Natural killer cell treated with Interleukin-12 subunit alpha and Interleukin-12 subunit beta and Interleukin-15 and Interleukin-18, amount 100 ng/mL, for 72 hours (primary cell): ENCODE data around the gene SUPT5H. TPM values are rescaled to one million over a fixed set of nuclear protein-coding genes. Genes with fewer than 3 reads are reported as not detected.

ENCODE experiments used
- ATAC-seq, 2 donors: fragments of 150-1000 bp; cut with Tn5 transposase in 1 of 2; sonication (Bioruptor Pico), chemical (Tn5 transposase) in 1 of 2; 2 replicates each; pipeline ENCODE4 v1.10.0; 2021
- DNase-seq: peaks from one replicate; pipeline ENCODE4 v3.0.0; 2022; ENCODE audit warnings: low spot score
- H3K27ac Mint-ChIP-seq, 2 donors: 1 replicate in 1 of 2; 2 replicates in 1 of 2; pipeline ENCODE4 v1.8.0; 2022; ENCODE audit warnings: mixed read lengths in 2 of 2, mild to moderate bottlenecking in 1 of 2, moderate library complexity in 1 of 2
- H3K27me3 Mint-ChIP-seq, 2 donors: 1 replicate in 1 of 2; 2 replicates in 1 of 2; pipeline ENCODE4 v1.8.0; 2022; ENCODE audit warnings: mixed read lengths in 2 of 2
- H3K36me3 Mint-ChIP-seq: one replicate; pipeline ENCODE4 v1.8.0; 2022; ENCODE audit warnings: mixed read lengths
- H3K4me1 Mint-ChIP-seq, 2 donors: 1 replicate in 1 of 2; 2 replicates in 1 of 2; pipeline ENCODE4 v1.8.0; 2022; ENCODE audit warnings: low read depth in 2 of 2, mixed read lengths in 2 of 2, mild to moderate bottlenecking in 1 of 2
- H3K4me3 Mint-ChIP-seq: one replicate; pipeline ENCODE4 v1.8.0; 2022; ENCODE audit warnings: mixed read lengths
- H3K9me3 Mint-ChIP-seq: 2 replicates; pipeline ENCODE4 v1.8.0; 2022; ENCODE audit warnings: mixed read lengths
- total RNA-seq, 2 donors: library from RNA; stranded (reverse); gene quantifications; one replicate each; pipeline ENCODE4 v1.2.3, GENCODE V29; 2022

SUPT5H gene
- total RNA-seq, 2 donors from 2014 or later = 164 to 192 TPM

DNA sequence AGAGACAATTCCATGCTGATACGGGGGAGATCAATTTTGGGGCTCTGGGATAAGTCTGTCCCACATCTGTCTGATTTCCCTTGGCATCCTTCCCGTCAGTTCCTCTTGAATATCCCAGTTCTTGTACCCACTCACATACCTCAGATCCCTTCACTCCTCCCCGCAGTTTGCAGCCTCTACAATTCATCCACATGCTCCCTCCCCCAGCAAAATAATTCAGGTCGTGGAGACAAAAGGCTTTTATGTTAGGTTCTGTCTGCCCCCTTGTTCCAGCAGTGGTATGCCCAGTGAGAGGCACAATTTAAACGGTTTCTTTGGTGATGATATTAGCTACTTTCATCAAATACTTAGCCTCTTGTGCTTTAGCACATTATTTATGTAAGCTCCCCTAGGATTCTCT lies 19.2 kb upstream of the SUPT5H start:
- ATAC-seq (no peak), DNase-seq (no peak)
- Mint-ChIP-seq H3K27ac (no peak overlapping the region), H3K9me3 (no peaks in the 10 kb centered on the region), H3K27me3 (no peaks in the 10 kb centered on the region), H3K36me3 (no peaks in the 10 kb centered on the region), H3K4me3 (no peak overlapping the region), H3K4me1 (peaks cover 3 to 20% of the 10 kb centered on the region in 2 donors)

GRCh38 chr19:39427707-39428106 lies 17.7 kb upstream of the SUPT5H start:
- H3K27ac Mint-ChIP-seq = no peak overlapping the region
- DNase-seq = no peak
- no peaks in the 10 kb centered on the region for H3K27me3 Mint-ChIP-seq
- H3K36me3 Mint-ChIP-seq = no peaks in the 10 kb centered on the region
- no peak for ATAC-seq
- peaks cover 3 to 20% of the 10 kb centered on the region in 2 donors for H3K4me1 Mint-ChIP-seq
- no peak overlapping the region for H3K4me3 Mint-ChIP-seq
- no peaks in the 10 kb centered on the region for H3K9me3 Mint-ChIP-seq

GRCh38 chr19:39428283-39429112 lies 16.9 kb upstream of the SUPT5H start:
- Mint-ChIP-seq H3K36me3 (peaks cover 6% of the 10 kb centered on the region), H3K27me3 (no peaks in the 10 kb centered on the region), H3K4me3 (no peak overlapping the region), H3K9me3 (no peaks in the 10 kb centered on the region), H3K27ac (no peak overlapping the region), H3K4me1 (peaks cover 8 to 27% of the 10 kb centered on the region in 2 donors)
- ATAC-seq (no peak), DNase-seq (no peak)

DNA sequence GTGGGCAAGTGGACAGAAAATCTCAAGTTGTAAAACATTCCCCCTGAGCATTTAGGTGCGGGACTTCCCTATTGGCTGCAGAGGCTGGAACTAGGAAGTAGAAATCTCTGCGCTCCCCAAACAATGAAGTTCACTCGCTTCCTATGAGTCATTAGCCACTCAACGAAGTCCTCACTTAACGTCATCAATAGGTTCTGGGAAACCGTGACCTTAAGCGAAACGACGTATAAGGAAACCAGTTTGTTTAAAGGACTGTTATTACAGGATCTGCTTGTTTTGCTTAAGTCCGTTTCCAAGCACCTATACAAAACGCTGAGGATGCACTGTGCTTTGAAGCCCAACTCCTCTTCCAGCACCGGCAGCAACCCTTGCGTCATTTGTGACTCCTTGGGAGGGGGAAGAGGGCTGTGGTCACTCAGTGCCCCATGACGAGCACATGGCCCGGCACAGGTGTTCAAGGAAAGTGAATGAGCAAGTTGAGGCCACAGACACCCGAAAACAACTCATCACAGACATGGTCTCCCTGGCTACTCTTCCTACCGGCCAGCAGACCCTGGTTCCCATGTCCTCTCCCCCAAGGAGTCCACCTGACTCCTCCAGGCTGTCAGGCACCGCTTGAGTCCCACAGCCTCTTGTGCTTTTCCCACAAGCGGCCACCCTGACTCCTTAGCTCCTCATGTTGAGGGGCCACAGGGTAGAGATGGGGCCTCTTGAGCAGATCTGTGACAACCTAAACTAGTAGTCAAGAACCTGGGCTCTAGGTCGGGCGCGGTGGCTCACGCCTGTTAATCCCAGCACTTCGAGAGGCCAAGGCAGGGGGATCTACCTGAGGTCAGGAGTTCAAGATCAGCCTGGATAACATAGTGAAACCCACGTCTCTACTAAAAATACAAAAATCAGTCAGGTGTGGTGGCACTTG lies 14.4 kb upstream of the SUPT5H start:
- no peaks in the 10 kb centered on the region for H3K9me3 Mint-ChIP-seq
- peaks cover 20 to 40% of the 10 kb centered on the region in 2 donors for H3K4me1 Mint-ChIP-seq
- H3K4me3 Mint-ChIP-seq = peak overlapping the region; percentile 58
- DNase-seq = no peak
- peaks cover 20% of the 10 kb centered on the region for H3K36me3 Mint-ChIP-seq
- H3K27ac Mint-ChIP-seq = peak overlapping the region in 1 of 2 donors; percentile 99
- no peaks in the 10 kb centered on the region for H3K27me3 Mint-ChIP-seq
- peak; percentile 64 to 80 for ATAC-seq

DNA sequence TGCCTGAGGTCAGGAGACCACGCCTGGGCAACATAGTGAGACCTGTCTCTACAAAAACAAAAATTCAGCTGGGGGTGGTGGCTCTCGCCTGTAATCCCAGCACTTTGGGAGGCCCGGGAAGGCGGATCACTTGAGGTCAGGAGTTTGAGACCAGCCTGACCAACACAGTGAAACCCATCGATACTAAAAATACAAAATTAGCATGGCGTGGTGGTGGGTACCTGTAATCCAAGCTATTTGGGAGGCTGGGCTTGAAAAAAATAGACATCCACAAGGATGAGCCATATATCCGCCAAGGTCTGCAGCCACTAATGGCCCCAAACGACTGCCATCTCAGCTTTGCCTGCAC lies 12.7 kb upstream of the SUPT5H start:
- H3K4me3 Mint-ChIP-seq = peak overlapping the region; percentile 100
- no peaks in the 10 kb centered on the region for H3K27me3 Mint-ChIP-seq
- H3K4me1 Mint-ChIP-seq = peaks cover 31 to 49% of the 10 kb centered on the region in 2 donors
- H3K27ac Mint-ChIP-seq = peak overlapping the region in 1 of 2 donors; percentile 99
- no peak for ATAC-seq
- no peaks in the 10 kb centered on the region for H3K9me3 Mint-ChIP-seq
- peaks cover 20% of the 10 kb centered on the region for H3K36me3 Mint-ChIP-seq
- no peak for DNase-seq

- no peaks in the 10 kb centered on the region for H3K9me3 Mint-ChIP-seq
- H3K27me3 Mint-ChIP-seq = no peaks in the 10 kb centered on the region
- H3K4me3 Mint-ChIP-seq = peak overlapping the region; percentile 100
- peaks cover 20% of the 10 kb centered on the region for H3K36me3 Mint-ChIP-seq
- ATAC-seq (no peak), DNase-seq (no peak)
- peak overlapping the region; percentile 99 for H3K27ac Mint-ChIP-seq
- peaks cover 31 to 49% of the 10 kb centered on the region in 2 donors for H3K4me1 Mint-ChIP-seq
Measured at GRCh38 chr19:39433480-39434079, 11.8 kb upstream of the SUPT5H start.

DNA sequence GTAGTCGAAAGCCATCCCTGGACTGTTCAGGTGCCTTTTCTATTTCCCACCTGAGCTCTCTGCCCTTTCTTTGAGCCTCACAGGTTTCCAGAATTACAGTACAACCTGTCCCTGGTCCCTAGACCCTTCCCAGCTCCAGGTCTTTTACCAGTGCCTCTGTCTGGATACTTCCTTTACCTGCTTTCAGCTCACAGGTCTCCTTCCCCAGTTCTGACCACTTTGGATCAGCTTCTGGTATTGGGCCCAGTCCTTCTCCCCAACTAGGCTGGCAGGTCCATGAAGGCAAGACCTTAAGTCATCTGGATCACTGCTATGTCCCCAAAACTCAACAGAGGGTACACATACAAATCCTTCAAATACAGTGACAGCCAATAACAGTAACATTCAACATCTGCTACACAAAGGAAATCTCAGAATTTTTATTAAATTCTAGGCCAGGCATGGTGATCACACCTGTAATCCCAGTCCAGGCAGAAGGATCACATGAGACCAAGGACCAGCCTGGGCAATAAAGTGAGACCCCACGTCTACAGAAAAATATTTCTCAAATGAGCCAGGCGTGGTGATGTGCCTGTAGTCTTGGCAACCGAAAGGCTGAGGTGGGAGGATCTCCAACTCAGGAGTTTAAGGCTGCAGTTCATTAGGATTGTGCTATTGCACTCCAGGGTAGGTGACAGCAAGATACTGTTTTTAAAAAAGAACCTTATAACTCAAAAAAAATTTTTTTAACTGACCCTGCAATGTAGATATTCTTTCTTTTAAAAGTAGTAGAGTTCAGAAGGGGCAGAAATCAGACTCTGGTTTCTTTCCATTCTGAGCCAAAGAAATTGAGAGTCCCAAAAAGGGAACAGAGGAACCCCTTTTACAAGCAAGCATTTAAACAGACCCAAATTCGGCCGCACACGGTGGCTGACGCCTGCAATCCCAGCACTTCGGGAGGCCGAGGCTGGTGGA lies 11.0 kb upstream of the SUPT5H start:
- Mint-ChIP-seq H3K4me3 (peak overlapping the region; percentile 100), H3K27ac (peak overlapping the region; percentile 99), H3K36me3 (peaks cover 20% of the 10 kb centered on the region), H3K27me3 (no peaks in the 10 kb centered on the region), H3K4me1 (peaks cover 31 to 49% of the 10 kb centered on the region in 2 donors), H3K9me3 (no peaks in the 10 kb centered on the region)
- ATAC-seq (no peak), DNase-seq (no peak)

DNA sequence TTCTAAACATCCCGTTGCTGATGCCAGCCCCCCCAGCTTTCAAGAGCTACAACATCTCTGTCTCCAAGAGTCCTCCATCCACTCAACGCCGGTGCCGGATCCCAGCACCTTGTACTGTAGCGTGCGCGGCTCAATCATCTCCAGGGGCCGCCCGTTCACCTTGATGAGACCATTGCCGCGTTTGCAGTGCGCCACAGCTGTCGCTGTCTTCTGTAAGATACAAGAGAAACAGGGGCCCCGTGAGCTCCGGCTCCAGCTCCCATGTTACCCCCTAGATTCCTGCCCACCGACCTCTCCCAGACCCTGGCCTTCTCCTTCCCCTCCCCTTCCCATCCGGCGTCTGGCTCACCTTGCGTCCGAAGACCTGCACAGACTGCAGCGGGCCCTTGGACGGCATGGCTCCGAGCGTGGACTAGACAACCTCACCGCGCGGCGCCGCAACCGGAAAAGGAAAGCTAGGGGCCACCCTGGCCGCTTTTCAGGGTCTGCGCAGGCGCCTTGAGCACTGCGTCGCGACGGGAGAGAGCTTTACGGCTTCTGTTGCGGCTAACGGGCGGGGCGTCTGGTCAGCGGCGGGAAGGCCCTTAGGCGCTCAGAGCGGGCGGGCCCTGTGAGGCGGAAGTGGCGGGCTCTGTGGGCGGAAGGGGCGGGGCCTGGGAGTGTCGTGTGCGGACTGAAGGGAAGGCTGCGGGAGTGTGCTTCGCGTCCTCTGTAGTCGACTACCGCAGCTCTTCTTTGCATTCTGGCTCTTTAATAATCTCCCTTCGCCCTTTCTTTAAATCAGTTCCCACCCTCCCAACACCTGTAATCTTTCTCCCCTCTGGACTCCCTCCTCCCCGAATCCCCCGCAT lies 9.7 kb upstream of the SUPT5H start, which contains the start of gene RPS16:
TSS of gene RPS16 (minus strand) at position 451 of the 851 bp plus-strand sequence. CDS start at position 397, 54 bp downstream.
- peak; percentile 100 for DNase-seq
- peaks cover 20% of the 10 kb centered on the region for H3K36me3 Mint-ChIP-seq
- H3K4me1 Mint-ChIP-seq = peaks cover 37 to 49% of the 10 kb centered on the region in 2 donors

DNA sequence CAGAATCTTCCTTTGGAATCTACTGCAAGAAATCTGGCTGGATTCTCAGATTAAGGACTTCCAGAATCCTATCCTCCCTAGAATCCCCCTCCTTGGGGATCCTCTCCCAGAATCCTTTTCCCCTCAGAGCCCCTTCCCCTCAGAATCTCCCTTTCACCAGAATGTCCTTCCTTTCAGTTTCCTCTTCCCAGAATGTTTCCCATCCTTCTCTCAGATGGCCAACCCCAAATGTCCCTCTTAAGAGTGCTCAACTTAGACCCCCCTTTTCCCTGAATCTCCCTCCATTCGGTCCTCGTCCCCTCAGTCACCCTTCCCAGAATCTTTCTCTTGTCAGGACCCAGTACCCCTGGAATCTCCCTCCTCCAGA lies 9.0 kb upstream of the SUPT5H start:
- no peaks in the 10 kb centered on the region for H3K9me3 Mint-ChIP-seq
- H3K36me3 Mint-ChIP-seq = peaks cover 20% of the 10 kb centered on the region
- H3K27me3 Mint-ChIP-seq = no peaks in the 10 kb centered on the region
- no peak for ATAC-seq
- peak overlapping the region; percentile 99 for H3K27ac Mint-ChIP-seq
- H3K4me1 Mint-ChIP-seq = peaks cover 37 to 45% of the 10 kb centered on the region in 2 donors
- peak overlapping the region; percentile 100 for H3K4me3 Mint-ChIP-seq
- DNase-seq = no peak

More for the DNA sequence above, 9.7 kb upstream of the SUPT5H start, which contains the start of gene RPS16:
- Mint-ChIP-seq H3K27ac (peak within 1 kb of the TSS; percentile 99), H3K27me3 (no peaks in the 10 kb centered on the region), H3K4me3 (peak within 1 kb of the TSS; percentile 100), H3K9me3 (no peaks in the 10 kb centered on the region)
- peak; percentile 97 to 99 for ATAC-seq

GRCh38 chr19:39438270-39438934 lies 7.0 kb upstream of the SUPT5H start:
- Mint-ChIP-seq H3K27ac (no peak overlapping the region), H3K4me1 (peaks cover 33 to 39% of the 10 kb centered on the region in 2 donors), H3K9me3 (no peaks in the 10 kb centered on the region), H3K36me3 (peaks cover 15% of the 10 kb centered on the region), H3K4me3 (no peak overlapping the region), H3K27me3 (no peaks in the 10 kb centered on the region)
- ATAC-seq (no peak), DNase-seq (no peak)

- ATAC-seq (no peak), DNase-seq (no peak)
- H3K4me3 Mint-ChIP-seq = peak overlapping the region; percentile 93
- no peaks in the 10 kb centered on the region for H3K9me3 Mint-ChIP-seq
- peaks cover 10% of the 10 kb centered on the region for H3K36me3 Mint-ChIP-seq
- peaks cover 36 to 47% of the 10 kb centered on the region in 2 donors for H3K4me1 Mint-ChIP-seq
- peak overlapping the region; percentile 95 to 96 for H3K27ac Mint-ChIP-seq
- H3K27me3 Mint-ChIP-seq = no peaks in the 10 kb centered on the region
Measured at GRCh38 chr19:39444598-39445195, 685 bp upstream of the SUPT5H start.
